ENCODE data around the gene STMN3.
"Not testable (repeated sequence)": the region's sequence is repeated elsewhere in the genome, so short reads cannot be mapped to it uniquely, and the experiment has no call there.

STMN3 gene

DNA sequence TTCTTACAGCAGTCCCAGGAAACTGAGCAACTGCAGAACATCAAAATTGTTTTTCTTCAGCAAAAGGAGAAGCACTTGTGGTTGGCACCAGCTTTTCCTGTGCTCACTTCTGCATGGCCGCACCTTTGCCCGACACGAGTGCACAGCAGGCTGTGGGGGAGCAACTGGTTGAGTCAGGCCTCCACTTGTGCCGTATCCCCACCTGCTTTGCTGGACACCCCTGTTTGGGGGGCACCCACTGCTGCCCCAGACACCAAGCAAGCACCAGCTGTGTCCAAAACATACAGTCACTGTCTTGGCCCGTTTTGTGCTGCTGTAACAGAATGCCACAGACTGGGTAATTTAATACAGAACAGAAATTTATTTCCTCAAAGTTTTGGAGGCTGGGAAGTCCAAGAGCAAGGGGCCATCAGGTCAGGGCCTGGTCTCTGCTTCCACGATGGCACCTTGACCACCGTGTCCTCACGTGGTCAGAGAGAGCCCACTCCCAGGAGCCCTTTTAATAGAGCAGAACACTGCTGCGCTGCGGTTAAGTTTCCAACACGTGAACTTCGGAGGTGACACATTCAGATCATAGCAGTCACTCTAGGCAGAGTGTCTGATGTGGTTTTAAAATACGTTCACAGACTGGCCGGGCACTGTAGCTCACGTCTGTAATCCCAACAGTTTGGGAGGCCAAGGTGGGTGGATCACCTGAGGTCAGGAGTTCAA, 17.6 kb downstream of the STMN3 start:
- DNase-seq (ENCODE audit: low spot score): no peak

DNA sequence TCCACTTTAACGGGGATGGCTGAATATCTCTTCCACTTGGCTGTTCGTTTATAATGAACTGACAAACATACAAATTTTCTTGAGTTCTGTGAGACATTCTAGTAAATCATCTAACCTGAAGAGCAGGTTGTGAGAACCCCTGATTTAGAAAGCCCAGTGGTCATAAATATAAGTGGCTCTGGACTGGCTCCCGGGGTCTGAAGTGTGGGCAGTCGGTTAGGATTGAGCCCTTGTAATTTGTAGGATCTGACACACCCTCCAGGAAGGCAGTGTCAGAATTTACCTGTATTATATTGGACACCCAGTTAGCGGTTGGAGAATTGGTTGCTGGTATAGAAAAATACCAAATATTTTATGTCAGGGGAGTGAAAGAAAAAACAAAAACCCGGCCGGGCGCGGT, 19.5 kb downstream of the STMN3 start:
- DNase-seq (ENCODE audit: low spot score): no peak

DNA sequence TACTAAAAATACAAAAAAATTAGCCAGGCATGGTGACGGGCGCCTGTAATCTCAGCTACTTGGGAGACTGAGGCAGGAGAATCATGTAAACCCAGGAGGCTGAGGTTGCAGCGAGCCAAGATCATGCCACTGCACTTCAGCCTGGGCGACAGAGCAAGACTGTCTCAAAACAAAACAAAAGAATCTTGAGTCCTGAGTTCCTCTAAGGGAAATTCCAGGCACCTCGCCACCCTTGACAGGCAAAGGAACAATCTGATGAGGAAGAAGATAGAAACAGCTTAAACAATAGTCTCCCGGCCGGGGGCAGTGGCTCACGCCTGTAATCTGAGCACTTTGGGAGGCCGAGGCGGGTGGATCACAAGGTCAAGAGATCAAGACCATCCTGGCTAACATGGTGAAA, 21.8 kb downstream of the STMN3 start:
- DNase-seq (ENCODE audit: low spot score): not testable (repeated sequence)

DNA sequence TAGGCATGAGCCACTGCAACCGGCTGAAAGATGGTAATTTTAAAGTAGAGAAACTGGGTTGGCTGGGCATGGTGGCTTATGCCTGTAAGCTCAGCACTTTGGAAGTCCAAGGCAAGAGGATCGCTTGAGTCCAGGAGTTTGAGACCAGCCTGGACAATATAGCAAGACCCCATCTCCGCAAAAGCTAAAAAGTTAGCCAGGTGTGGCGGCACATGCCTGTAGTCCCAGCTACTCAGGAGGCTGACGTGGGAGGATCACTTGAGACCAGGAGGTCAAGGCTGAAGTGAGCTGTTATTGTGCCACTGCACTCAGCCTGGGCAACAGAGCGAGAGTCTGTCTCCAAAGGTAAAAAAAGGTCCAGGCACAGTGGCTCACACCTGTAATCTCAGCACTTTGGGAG, 22.3 kb downstream of the STMN3 start:
- DNase-seq (ENCODE audit: low spot score): not testable (repeated sequence)

DNA sequence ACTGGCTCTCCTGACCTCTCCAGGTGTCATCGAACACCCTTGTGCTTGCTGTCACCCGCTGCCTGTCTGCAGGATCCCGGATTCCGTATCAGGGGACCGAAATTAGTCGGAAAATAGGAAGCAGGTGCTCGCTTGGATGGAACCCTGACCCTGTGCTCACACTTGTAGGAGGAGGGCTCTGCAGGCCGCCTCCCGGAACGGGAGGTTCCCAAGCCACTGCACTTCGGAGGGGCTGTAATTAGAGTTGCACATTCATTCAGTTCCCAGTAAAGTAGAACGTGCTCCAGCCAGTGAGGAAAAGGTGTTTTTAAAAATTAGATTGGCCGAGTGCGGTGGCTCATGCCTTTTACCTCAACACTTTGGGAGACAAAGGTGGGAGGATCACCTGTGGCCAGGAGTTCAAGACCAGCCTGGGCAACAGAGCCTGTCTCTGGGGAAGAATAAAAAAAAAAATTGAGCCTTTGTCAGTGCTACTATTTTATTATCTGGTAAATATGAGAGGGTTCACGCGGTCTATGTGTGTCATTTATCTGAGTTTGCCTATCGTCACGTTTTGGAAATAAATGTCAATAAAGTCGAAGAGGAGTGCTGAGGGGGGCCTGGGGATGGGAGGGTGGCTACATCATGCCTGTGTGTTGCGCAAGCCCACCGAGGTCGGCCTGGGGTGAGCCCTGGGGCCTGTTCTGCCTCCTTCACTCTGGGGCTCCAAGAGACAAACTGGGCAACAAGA, 24.8 kb downstream of the STMN3 start:
- DNase-seq (ENCODE audit: low spot score): peak; percentile 34

DNA sequence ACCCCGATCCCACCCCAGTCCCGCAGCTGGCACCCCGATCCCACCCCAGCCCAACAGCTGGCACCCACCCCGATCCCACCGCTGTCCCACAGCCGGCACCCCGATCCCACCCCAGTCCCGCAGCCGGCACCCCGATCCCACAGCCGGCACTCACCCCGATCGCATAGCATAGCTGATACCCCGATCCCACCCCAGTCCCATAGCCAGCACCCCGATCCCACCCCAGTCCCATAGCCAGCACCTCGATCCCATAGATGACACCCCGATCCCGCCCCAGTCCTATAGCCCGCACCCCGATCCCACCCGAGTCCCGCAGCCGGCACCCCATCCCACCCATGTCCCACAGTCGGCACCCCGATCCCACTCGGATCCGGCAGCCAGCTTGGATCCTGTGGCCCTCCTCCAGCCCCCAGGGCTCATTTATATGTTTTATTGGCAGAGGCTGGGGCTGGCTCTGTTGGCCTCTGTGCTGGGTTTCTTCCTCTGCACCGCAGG, 25.4 kb downstream of the STMN3 start:
- no peak for DNase-seq (ENCODE audit: low spot score)

DNA sequence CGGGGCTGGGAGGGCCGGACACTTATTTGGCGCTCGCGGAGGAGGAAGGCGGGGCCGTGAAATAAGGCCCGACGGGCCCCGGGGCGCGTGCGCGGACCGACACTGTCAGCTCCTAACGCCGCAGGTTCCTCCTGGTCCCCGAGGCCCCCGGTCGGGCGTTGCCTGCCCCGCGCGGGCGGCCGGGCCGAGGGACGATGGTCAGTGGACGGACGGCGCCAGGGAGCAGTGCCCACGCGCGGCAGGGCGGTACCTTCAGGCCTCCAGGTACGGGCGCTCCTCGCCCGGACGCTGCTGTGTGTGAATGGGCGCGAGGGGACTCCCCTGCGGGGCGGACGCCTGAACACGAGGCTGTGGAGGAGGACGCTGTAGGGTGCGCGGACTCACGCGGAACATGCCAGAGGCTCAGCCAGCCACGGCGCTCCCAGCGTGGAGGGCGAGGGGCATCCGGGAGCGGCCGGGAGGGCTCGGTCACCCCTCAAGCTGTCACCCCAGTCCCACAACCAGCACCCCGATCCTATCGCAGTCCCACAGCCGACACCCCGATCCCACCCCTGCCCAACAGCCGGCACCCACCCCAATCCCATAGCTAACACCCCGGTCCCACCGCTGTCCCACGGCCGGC, 26.0 kb downstream of the STMN3 start:
- DNase-seq (ENCODE audit: low spot score): peak; percentile 89

DNA sequence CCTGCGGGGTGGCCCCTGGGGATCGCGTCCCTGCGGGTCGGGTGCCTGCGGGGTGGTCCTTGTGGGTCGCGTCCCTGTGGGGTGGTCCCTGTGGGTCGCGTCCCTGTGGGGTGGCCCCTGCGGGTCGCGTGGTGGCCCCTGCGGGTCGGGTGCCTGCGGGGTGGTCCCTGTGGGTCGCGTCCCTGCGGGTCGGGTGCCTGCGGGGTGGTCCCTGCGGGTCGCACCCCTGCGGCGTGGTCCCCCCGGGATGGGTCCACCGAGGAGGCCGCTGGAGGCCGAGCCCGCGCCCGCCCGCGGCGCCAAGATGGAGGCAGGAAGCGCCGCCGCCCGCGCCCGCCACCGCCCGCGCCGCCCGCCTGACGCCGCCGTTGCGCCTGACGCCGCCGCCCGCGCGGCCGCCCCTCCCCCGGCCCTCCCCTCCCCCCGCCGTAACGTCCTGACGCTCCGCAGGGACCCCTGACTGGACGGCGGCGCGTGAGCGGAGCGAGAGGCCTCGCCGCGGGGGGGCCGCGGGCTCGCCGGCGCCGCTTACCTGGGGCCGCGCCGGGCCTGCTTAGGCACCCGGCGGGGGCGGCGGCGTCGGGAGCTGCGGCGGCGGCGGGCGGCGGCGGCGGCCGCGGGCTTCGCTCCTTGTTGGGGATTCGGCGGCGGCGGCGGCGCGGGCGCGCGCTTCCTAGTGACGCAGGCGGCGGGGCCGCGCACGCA, 26.6 kb downstream of the STMN3 start, which contains the start of gene GMEB2:
GMEB2 (minus strand) TSS at position 678 of the 705 bp plus-strand sequence. CDS start 7,704 bp downstream, outside the sequence.
- DNase-seq (ENCODE audit: low spot score): peak; percentile 71

DNA sequence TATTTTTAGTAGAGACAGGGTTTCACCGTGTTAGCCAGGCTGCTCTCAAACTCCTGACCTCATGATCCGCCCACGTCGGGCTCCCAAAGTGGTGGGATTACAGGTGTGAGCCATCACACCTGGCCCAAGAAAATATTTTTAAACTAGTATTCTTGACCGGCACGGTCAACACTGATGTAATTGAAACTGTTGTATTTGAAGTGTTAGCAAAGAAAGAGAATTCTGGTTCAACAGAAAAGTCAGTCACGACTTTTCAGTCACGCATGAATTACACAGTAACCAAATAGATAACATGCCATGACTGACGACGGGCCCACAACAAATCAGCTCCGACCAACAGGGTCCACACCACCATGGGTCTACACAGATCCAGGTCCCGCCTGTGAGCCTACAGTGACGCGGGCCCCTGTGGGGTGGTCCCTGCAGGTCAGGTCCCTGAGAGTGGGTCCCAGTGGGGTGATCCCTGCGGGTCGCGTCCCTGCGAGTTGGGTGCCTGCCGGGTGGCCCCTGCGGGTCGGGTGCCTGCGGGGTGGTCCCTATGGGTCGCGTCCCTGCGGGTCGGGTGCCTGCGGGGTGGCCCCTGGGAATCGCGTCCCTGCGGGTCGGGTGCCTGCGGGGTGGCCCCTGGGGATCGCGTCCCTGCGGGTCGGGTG, 27.3 kb downstream of the STMN3 start:
- no peak for DNase-seq (ENCODE audit: low spot score)

DNA sequence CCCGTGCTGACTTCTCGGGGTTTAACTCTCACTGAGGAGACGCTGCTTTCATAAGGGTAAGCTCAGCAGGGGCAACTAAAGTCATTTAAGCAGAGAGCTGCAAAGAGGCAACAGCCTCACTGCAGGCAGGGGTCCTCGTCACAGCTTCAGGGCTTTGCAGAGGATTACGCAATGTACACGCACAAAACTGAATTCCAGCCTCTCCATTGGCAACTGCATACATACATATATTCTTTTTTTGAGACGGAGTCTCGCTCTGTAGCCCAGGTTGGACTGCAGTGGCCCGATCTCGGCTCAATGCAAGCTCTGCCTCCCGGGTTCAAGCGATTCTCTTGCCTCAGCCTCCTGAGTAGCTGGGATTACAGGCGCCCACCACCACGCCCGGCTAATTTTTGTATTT, 28.7 kb downstream of the STMN3 start:
- DNase-seq (ENCODE audit: low spot score): no peak

DNA sequence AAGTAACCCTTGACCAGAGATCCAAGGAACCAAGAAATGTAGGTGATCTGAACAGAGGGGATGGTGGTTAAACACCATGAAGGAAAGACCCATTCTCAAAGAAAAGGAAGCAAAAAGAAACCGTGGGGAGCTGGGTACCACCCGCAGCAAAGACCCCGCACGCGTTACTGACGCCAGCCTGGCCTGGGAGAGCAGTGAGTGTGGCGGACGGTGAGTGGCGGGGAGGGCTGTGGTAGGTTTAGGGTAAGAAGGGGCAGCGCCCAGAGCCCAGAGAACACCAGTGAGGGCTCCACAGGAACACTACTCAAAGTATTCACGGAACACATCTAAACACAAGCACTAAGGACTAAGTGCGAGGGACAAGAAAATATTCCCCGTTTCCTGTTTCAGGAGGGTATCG, 30.5 kb downstream of the STMN3 start:
- no peak for DNase-seq (ENCODE audit: low spot score)

DNA sequence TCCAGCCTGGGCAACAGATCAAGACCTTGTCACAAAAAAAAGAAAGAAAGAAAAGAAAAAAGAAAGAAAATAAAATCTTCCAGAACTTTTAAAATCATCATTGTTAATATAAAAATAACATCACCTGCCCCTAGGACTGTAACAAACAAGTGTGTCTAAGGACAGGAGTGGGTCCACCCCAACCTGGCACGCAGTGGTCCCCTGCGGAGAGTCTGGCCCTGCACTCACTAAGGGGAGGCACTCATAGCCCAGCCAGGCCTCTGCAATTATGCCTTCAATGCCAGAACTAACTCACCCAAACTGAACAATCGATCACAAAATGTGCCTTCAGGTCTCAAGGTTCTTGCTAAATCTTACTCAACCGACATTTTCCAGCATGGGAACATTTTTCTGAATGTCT, 31.1 kb downstream of the STMN3 start:
- no peak for DNase-seq (ENCODE audit: low spot score)

DNA sequence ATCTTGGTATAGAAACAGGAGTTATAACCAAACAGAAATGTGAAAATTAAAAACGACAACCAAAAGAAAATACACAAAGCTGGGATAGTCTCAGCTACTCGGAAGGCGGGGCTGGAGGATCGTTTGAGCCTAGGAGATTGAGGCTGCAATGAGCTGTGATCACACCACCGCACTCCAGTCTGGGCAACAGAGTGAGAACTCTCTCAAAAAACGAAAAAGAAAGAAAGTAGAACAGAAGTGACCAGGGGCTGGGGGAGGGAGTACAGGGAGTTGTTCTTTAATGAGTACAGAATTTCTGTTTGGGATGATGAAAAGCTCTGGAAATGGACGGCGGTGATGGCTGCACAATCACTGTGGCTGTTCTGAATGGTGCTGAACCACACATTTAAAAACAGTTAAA, 32.2 kb downstream of the STMN3 start:
- DNase-seq (ENCODE audit: low spot score): no peak

DNA sequence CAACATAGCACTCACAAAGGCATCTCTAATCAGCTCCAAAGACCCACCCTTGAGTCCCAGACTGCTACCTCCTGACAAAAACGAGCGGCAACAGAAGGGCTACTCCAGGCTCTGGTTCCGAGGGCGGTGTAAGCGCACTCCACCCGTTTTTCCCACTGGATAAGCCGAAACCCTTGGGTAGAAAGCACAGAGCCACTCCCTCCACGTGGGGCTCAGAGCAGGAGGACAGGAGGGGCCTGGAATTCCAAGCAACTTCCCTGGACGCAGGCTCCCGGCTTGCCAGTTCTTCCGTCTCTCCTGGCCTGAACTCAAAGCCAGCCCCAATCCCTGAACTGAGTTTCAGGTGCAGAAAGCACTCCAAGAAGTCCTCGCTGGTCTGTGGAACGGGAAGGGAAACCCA, 33.7 kb downstream of the STMN3 start:
- DNase-seq (ENCODE audit: low spot score): no peak

DNA sequence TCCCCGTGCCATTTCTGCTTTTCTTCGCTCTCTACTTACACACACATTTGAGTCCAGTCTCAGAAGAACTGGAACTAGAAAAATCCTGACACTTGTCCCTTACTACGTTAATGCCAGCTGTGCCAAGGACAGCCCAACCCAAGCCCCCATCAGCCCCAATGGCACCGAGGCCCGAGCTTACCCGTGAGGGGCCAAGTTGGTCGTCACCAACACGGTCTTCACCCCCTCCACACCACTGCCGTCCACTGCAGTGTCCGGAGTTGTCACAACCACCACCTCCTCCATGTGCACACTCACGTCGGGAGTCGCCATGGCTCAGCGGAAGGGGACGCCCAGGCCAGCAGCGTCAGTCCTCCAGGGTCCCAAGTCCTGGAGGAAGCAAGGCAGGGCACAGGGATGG, 34.1 kb downstream of the STMN3 start:
- DNase-seq (ENCODE audit: low spot score): no peak

DNA sequence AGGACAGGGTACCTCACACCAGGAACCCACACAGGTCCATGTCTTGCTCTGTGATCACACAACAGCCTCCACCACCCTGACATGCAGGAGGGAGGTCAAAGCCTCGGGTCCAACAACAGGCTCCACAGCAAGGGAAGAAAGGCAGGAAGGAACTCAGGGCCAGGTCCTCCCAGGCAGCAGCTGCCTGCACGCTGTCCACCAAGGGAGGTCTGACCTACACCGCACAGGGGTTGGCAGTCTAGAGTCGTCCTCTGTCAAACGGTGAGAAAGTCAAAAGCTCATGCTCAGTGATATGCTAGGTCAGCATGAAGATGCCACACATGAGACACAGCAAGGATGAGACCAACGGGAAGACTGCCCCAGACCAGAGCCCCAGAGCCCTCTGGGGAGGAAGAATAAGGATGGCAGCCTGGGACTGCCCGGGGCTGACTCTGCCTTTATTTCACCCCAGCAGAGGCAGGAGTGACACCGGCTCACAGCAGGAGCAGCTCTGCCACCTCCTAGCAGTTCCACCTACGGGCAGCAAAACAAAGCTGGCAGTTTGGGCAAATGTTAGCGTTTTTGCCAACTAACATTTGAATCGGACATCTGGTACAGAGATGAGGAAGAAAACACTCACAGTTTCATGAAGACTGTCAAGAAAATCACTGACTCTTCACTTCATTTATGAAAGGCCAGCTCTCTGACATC, 34.8 kb downstream of the STMN3 start:
- no peak for DNase-seq (ENCODE audit: low spot score)

DNA sequence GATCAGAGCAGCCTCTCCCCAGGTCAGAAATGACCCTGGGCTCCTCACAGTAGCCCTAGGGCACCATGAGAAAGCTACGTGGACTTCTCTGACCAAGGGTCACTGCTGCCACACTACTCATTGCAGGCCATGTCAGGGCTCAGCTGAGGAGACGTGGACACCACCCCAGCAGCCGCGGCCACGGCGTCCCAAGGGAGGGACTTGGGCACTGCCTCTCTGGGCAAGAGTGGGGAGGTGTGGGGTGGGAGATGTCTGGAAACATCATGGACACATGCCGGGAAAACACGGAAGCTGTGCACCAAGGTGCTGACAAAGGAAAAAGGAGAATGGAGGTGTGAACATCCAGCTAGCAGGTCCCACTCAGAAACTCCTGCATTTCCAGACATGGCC, 35.4 kb downstream of the STMN3 start:
- no peak for DNase-seq (ENCODE audit: low spot score)

DNA sequence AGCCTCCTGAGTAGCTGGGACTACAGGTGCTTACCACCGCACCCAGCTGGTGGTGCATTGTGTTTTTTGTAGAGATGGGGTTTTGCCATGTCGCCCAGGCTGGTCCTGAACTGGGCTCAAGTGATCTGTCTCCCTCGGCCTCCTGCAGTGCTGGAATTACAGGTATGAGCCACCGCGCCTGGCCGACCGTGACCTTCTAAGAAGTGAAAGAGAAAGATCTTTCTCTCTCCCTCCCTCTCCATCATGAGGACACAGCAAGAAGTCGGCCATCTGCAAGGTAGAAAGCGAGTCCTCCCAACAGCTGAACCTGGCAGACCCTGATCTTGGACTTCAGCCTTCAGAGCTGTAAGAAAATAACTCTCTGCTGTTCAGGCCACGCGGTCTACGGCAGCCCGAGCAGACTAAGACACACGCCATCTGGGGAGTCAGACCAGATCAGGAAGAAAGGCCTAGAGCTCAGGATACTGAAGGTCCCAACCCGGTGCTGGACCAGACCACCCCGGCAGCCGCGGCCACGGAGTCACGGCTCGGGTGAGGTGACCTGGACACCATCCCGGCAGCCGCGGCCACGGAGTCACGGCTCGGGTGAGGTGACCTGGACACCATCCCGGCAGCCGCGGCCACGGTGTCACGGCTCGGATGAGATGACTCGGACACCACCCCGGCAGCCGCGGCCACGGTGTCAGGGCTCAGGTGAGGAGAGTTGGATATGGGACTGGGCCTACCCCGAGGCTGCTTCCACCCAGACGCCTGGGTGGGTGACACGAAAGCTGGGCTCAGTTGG, 35.9 kb downstream of the STMN3 start:
- no peak for DNase-seq (ENCODE audit: low spot score)

DNA sequence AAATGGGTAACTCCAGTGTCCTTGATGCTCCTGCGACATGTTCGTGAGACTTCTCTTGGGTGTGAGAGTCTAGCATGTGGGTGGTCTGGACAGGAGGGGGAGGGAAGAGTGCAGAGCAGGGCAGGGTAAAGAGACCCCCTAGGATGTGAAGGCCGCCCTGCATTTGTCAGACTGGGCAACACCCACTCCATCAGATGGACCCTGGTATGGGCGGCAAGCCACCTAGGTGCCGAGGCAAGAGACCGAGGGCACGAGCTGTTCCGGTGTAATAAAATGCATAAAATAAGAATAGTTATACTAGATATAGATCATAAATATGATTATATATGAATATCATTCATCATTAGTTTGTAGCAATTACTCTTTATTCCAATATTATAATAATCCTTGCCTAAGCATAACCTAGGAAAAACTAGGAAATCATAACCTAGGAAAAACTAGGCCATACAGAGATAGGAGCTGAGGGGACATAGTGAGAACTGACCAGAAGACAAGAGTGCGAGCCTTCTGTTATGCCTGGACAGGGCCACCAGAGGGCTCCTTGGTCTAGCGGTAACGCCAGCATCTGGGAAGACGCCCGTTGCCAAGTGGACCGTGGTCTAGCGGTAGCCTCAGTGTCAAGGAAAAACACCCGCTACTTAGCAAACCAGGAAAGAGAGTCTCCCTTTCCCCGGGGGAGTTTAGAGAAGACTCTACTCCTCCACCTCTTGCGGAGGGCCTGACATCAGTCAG, 39.2 kb downstream of the STMN3 start:
- not testable (repeated sequence) for DNase-seq (ENCODE audit: low spot score)
